ENCODE results near the gene EEFSEC.

The EEFSEC gene

DNA sequence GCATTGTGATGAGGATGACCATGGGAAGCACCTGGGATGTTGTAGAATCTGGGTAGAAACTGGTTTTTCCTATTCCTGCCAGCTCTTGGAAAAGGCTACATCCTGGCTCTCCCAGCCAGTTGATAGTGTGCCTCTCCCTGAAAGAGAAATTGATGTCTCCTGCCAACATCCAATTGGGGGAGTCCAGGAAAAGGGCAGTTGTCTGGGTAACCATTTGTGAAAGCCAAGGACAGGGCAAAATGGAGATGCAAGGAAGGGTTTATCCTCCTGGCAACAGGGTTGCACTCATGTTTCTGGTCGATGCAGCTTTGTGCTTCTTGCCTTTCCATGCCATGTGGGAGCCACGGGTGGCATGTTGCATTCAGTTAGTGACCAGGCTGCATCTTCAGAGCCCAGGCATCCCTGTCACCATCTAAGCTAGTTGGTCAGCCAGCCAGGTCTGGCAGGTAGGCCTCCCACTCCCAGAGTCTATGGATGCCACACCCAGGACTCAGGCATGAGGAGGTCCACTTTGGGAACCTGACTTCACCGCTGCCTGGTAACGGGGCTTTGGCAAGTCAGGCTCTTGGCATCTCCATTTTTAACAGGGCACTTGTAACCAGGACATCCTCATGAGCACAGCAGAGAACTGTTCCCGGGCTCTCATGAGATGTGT is 159.9 kb downstream of the EEFSEC start:
- TF ChIP-seq ZNF274 (IDR thresholded peaks at IDR 0.05; ENCODE audit: low read depth, low read length): no peak

DNA sequence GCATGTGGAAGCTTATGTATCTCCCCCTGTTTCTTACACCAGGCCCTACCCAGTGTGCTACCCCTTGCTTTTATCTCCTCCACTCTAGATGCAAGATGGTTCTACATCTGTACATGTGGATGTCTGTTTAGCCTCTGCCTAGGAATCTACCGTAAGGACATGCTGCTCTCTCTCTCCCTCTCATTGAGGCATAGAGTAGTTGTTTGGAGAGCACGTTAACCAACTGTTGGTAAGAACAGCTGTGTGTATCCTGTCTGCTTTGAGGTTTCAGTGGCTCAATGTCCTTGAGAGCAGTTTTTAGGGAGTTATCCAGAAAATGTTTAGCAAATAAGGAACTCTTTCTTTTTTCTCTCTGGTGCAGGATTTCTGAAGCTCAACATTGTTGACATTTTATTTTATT is 160.7 kb downstream of the EEFSEC start:
- H3K4me3 ChIP-seq (ENCODE audit: low read length): no peak overlapping the region
- no peak for TF ChIP-seq ZNF274 (IDR thresholded peaks at IDR 0.05; ENCODE audit: low read depth, low read length)

More for the DNA sequence above, 159.9 kb downstream of the EEFSEC start:
- H3K4me3 ChIP-seq (ENCODE audit: low read length): no peak overlapping the region

DNA sequence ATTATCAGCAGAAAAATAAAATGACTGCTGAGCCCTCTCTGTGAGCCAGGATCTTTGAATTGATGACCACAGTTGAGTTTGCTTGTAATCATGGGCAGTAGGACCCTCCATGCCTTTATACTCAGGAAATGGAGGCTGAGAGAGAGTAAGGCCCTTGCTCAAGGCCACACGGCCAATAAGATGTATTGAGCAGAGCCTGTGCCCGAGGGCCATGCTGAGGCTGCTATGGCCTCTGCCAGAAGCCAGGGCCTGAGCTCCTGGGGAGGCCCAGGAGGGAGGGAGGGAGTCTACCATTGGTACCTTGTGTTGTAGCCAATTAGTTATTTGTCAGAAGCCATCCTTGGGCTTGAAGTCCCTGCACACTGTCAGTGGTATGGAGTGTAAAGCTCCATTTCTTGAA is 162.0 kb downstream of the EEFSEC start:
- TF ChIP-seq ZNF274 (IDR thresholded peaks at IDR 0.05; ENCODE audit: low read depth, low read length): no peak
- H3K4me3 ChIP-seq (ENCODE audit: low read length): no peak overlapping the region

DNA sequence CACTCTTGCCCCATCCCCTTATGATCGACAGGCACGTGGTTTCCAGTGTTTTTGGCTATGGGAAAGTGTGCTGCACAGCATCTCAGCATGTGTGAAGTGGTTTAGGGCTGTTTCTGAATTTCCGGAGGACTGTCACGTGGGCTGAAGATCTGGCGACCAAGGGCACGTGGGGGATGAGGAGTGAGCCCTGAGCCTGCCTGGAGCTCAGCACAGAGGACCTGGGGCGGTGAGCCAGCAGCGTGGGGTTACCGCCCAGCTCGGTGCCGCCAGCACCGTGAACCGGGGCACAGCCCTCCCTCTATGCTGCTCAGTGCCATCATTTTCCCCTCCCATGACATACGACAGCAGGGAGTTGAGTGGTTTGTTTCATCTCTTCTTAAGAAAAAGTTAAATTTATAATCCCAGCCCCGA is 163.2 kb downstream of the EEFSEC start:
- H3K4me3 ChIP-seq (ENCODE audit: low read length): no peak overlapping the region
- TF ChIP-seq ZNF274 (IDR thresholded peaks at IDR 0.05; ENCODE audit: low read depth, low read length): no peak

DNA sequence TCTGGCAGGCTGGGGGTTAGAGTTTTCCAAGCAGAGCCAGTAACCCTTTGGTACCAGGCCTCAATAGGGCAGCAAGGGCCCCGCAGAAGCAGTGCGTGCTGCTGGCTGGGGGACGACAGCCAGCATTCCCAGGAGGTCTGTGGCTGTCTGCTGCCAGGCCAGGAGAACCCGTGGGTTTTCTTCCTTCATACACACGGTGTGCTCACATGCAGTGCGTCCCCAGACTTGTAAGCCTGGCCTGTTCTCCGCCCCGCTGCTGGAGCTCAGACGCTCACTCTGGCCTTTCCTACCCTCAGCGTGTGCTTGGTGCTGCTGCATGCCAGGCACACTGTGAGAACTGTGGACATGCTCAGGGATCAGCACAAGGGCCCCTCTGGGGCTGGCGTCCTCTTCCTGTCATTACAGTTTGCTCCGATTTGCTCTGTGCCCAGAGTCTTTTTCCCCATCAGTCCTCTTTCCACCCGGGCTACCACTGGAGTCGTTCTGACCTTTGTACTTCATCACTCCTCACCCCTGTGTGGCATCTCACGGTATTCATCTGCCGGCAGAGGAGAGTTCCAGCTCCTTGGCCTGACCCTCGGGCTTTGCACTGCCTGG is 163.9 kb downstream of the EEFSEC start:
- no peak for TF ChIP-seq ZNF274 (IDR thresholded peaks at IDR 0.05; ENCODE audit: low read depth, low read length)
- H3K4me3 ChIP-seq (ENCODE audit: low read length): no peak overlapping the region

DNA sequence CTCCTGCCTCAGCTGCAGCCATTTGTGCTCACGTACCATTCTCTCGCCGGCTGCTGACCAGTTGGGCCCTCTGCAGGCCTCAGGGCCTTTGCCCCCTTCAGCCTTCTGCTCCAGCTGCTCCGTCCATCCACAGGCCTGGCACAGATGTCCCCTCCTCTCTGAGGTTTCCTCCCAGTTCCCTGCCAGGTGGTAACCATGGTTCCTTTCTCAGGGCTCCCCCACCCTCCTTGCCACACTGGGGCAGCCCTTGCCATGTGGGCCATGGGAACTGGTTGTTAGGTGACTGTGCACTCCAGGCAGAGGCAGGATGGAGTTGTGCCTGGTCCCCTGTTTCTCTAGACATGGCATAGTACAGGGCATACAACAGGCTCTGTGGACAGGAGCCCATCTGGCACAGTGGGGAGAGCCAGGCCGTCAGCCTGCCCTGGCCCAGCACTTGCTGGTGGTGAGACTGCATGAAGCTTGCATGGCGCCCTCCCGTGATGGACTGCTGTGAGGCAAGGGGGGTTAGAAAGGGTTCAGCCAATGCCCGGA is 164.5 kb downstream of the EEFSEC start:
- H3K4me3 ChIP-seq (ENCODE audit: low read length): no peak overlapping the region
- TF ChIP-seq ZNF274 (IDR thresholded peaks at IDR 0.05; ENCODE audit: low read depth, low read length): no peak

DNA sequence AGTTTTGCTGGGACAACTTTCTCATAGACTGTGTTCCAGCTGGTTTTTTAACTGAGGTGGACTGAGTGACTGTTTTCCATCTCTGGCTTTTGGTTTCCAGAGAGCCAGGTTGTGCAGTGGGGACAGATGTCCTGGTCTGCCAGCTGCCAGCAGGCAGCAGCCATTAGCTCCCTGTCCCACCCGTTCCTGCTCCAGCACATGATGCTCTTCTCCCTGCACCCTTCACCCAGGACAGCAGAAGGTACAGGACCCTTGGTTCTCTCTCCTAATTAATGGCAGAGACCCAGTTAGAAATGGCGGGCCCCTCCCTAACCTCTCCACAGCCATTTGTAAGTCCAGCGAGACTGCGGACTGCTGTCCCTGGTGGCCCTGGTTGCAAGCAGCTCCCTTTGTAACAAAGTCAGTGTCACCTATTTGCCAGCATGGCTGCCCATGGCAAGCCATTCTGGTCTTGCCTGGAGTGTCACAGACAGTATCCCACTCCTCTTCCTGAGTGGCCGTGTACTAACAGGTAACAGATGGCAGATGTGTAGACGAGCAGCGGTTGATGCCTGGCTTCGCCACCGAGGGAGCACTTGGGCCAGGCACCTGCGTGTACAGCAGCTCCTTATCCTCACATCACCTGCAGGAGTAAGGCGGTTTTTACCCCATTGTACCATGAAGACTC is 165.1 kb downstream of the EEFSEC start:
- TF ChIP-seq ZNF274 (IDR thresholded peaks at IDR 0.05; ENCODE audit: low read depth, low read length): no peak
- no peak overlapping the region for H3K4me3 ChIP-seq (ENCODE audit: low read length)

DNA sequence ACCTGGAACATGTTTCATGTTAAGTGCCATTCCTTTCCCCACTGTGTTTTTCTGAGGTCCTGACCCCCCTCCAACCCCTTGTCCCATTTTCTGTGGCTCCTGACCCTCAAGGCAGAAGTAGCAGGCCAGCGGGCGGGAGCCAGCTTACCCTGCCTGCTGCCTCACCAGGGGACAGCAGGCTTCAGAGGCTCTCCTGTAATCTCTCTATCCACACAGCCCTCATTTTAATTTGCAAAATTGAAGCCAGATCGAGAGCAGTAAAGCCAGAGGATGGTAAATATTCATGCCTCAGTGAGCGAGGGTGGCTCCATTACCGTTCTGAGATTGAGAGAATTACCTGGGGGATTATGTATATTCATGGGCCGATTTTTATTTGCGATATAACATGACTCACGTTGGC is 165.8 kb downstream of the EEFSEC start:
- H3K4me3 ChIP-seq (ENCODE audit: low read length): no peak overlapping the region
- TF ChIP-seq ZNF274 (IDR thresholded peaks at IDR 0.05; ENCODE audit: low read depth, low read length): no peak

DNA sequence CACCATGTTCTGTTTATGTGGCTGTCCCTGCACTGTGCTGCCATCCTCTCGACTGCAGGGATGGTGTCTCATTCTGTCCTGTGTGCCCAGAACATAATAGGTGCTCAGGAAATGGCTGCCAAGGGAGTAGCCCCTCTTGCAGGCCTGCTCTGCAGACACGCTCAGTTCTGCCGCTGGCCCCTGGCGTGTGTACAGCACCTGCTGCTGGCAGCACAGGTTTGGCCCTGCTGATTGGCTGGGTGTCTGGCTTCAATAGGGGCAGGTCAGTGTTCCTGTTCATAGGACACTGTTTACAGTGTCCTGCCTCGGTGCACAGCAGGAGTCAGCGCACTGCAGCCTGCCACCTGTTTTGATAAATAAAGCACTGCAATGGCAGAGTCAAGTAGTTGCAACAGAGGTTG is 166.5 kb downstream of the EEFSEC start:
- no peak for TF ChIP-seq ZNF274 (IDR thresholded peaks at IDR 0.05; ENCODE audit: low read depth, low read length)
- H3K4me3 ChIP-seq (ENCODE audit: low read length): no peak overlapping the region

DNA sequence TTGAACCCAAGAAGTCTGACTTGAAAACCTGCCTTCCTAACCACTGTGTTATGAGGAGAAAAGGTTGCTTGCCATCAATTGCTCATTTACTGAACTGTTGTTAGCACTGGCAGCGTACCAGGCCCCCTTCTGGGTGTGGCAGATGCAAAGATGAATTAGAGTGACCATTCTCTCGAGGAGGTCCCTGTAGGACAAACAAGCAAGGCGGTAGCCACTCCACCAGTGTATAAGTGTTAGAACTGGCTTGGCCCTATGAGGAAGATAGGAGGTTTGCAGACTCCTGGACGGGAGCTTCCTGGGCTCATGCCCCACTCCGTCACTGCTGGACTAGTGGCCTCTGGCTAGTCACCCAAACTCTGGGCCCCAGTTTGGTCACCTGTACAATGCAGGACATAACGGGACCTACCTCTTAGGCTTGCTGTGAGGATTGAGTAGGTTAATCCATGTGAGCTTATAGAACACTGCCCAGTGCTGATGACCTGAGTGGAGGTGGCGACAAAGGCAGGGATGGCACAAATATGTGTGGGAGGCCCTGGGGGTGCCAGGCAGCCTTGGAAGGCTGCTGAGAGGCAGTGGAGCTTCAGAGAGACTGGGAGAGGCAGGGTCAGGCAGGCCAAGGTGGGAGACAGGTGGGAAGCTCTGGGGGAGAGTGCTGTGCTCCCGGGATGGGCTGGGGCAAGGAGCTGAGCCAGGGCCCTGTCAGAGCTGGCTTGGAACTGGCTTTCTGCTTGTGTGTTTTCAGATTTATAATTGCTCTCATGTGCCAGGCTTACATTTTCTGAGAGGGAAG is 167.5 kb downstream of the EEFSEC start:
- H3K4me3 ChIP-seq (ENCODE audit: low read length): no peak overlapping the region
- TF ChIP-seq ZNF274 (IDR thresholded peaks at IDR 0.05; ENCODE audit: low read depth, low read length): no peak

DNA sequence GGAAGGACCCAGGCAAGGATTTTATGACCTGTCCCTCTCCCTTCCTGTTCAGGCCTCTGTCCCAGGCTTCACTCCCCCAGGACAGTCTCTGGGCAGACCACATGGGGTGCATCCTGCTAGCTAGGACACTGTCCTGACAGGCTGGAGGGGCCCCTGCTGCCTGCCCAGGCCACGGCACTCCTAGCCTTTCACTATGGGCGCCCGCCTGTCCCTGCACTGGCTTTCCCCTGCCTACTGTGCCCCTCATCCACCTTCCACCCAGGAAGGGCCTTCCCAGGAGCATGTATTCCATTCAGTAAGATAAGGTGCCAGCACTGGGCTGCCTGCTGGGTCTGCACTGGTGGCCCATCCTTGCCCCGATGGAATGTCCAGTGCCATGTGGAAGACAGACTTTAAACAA is 168.1 kb downstream of the EEFSEC start:
- H3K4me3 ChIP-seq (ENCODE audit: low read length): no peak overlapping the region
- no peak for TF ChIP-seq ZNF274 (IDR thresholded peaks at IDR 0.05; ENCODE audit: low read depth, low read length)

DNA sequence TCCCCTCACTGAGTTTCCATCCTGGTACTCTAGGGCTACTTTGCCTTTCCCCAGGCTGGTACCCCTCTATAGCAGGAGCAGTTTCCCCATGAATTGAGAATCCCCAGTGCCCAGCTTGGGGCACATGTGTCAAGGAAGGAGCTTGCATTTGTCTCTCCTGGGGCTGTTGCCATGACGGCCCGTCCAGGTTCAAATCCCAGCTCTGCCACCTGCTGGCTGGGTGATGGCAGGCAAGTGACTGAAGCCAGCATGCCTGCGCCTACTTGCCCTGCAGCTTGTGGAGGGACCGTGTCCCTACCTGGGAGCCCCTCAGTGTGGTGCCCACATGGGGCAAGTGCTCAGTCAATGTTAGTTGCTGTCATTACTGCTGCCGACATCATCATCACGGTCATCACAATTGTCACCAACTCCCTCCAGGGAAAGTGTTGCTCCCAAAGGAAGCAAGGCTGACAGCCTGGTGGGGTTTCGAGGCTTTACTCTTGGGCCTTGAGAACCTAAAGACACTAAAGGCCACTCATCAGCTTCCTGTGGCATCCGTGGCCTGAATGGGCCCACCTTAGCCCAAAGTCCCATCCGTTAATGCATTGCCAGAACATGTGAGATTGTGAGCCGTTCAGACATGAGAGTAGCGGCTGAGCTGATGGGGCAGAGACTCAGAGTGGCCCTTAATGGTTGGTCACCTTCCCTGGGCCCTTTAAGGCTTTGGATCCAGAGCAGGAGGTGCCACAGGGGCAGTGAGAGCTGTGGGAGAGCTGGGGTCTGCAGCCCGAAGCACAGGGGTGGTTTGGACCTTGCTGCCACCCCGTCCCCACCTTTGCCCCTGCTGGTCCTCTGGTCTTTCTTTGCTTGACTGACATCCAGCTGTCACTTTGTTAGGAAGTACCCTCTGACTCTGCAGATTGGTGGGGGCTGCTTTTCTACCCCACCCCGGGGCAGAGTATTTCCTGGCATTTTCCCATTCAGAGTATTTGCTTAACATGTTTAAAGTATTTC is 169.0 kb downstream of the EEFSEC start:
- no peak overlapping the region for H3K4me3 ChIP-seq (ENCODE audit: low read length)
- no peak for TF ChIP-seq ZNF274 (IDR thresholded peaks at IDR 0.05; ENCODE audit: low read depth, low read length)

Measured in GM08714 (cell line).